RWPE1 (cell line): Measurements from ENCODE around the gene ATP9A.
"Not testable (repeated sequence)": the region's sequence is repeated elsewhere in the genome, so short reads cannot be mapped to it uniquely, and the experiment has no call there.

Source experiments
- CTCF ChIA-PET: fragments of 350-600 bp; sonication (Branson Sonifier 250); formaldehyde crosslinking; extraction: SDS; loops from one replicate; lab custom pipeline; 2021; lab: Yijun Ruan, JAX
- POLR2A ChIA-PET: fragments of 400-600 bp; formaldehyde crosslinking; extraction: SDS; loops from one replicate; lab custom pipeline; 2020; ENCODE audit warnings: antibody characterized with exemption; ENCODE audit not compliant: low non-redundant PET; lab: Yijun Ruan, JAX
- DNase-seq: peaks from one replicate; pipeline ENCODE4 v3.0.0; 2012; ENCODE audit warnings: low spot score
- H3K27ac ChIP-seq: fragments of 450-650 bp; 2 replicates; pipeline ENCODE4 v1.5.1; 2017
- CTCF ChIP-seq: fragments of 450-650 bp; conservative IDR thresholded peaks from 2 replicates; pipeline ENCODE4 v1.5.1; 2017; ENCODE audit warnings: low read depth, mild to moderate bottlenecking

The ATP9A gene

GRCh38 chr20:51738877-51739447 is 29.2 kb downstream of the ATP9A start:
- CTCF ChIA-PET: interaction anchor here (0.6 to 0.9 kb wide), 2 partner anchors 62 to 304 kb away, joined by 3 read pairs; no protein-coding TSS in a partner anchor
- no peak overlapping the region for H3K27ac ChIP-seq
- TF ChIP-seq CTCF: no peak
- POLR2A ChIA-PET: no interaction called here
- DNase-seq: peak; percentile 49

DNA sequence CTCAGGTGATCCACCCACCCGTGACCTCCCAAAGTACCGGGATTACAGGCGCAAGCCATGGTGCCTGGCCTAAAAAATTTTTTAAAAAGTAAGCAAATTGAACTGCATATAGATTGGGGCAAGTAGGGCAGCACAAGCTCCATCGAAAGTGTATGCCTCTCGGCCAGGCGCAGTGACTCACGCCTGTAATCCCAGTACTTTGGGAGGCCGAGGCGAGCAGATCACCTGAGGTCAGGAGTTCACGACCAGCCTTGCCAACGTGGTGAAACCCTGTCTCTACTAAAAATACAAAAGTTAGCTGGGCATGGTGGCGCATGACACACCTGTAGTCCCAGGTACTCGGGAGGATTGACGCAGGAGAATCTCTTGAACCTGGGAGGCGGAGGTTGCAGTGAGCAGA is 29.9 kb downstream of the ATP9A start:
- DNase-seq, POLR2A ChIA-PET, H3K27ac ChIP-seq: not testable (repeated sequence)
- CTCF ChIA-PET: interaction anchor here (0.6 to 0.9 kb wide), 2 partner anchors 62 to 304 kb away, joined by 3 read pairs; no protein-coding TSS in a partner anchor

GRCh38 chr20:51736947-51737346 is 31.2 kb downstream of the ATP9A start:
- H3K27ac ChIP-seq: no peak overlapping the region
- ChIA-PET POLR2A (no interaction called here), CTCF (no interaction called here)
- no peak for DNase-seq
- no peak for TF ChIP-seq CTCF

GRCh38 chr20:51735728-51736600 is 32.2 kb downstream of the ATP9A start:
- CTCF ChIA-PET: interaction anchor here (0.6 kb wide), 1 partner anchor 12 kb away, joined by 4 read pairs; no protein-coding TSS in a partner anchor
- DNase-seq: no peak
- TF ChIP-seq CTCF: no peak
- no peak overlapping the region for H3K27ac ChIP-seq
- POLR2A ChIA-PET: interaction anchor here (0.5 kb wide), 1 partner anchor 25 kb away, joined by 9 read pairs; no protein-coding TSS in a partner anchor

DNA sequence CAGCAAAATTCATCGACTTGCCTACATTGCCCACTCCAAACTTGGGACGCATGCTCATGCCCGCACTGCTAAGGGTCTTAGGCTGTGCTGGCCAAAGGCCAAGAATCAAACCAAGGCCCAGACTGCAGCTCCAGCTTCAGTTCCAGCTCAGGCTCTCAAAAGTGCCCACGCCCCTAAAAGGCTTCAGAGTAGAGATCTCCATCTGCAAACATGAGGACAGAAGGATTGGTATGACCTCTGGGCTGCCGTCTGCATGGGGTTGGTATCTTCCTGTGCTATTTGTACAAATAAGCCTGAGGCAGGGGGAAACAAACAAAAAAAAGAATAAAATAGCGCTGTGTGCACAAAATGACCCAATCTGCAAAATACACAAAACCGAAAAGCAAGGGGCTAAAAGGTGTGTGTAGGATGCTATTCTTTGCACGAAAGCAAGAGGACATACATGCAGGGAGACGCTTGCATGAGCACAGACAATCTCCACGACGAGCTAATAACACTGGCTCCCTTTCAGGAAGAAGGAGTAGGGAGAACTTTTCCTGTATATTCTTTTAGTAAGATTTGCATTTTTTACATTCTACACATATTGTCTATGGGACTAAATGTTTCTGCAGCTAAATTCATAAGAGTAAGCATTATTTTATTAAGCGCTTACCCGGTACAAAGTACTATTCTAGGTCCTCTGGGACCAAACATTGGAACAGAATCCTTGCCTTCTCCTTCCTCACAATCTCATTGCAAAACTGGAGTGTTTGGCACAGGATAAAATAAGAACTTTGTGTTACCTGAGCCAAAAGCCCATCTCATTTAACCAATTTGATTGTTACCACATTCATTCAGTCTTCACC is 33.1 kb downstream of the ATP9A start:
- CTCF ChIA-PET: no interaction called here
- no peak for TF ChIP-seq CTCF
- no peak overlapping the region for H3K27ac ChIP-seq
- DNase-seq: no peak
- POLR2A ChIA-PET: interaction anchor here (0.5 kb wide), 1 partner anchor 24 kb away, joined by 9 read pairs; no protein-coding TSS in a partner anchor

DNA sequence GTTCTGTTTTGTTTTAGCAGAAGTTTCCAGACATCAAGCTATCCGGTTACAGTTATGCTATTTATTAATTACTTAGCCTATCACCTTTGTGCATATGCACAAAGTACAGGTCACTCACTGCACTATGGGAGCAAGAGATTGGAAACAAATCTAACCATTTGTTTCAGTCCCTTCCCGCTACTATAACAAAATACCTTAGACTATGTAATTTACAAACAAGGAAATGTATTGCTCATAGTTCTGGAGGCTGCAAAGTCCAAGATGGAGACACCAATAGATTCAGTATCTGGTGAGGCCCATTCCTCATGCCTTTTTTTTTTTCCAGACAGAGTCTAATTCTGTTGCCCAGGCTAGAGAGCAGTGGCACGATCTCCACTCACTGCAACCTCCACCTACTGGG is 35.1 kb downstream of the ATP9A start:
- ChIA-PET POLR2A (no interaction called here), CTCF (interaction anchor here (0.6 kb wide), 1 partner anchor 12 kb away, joined by 3 read pairs; no protein-coding TSS in a partner anchor)
- no peak for TF ChIP-seq CTCF
- DNase-seq: no peak
- no peak overlapping the region for H3K27ac ChIP-seq
